A549 (cell line): ENCODE results near the gene STAU1. TPM values are rescaled to one million over a fixed set of nuclear protein-coding genes. Genes with fewer than 3 reads are reported as not detected.

Experiments
- ATAC-seq, 2 experiments: fragments of 200-7000 bp in 1 of 2; fragments of >200 bp in 1 of 2; cut with Nextera tagmentation in 1 of 2; cut with Tn5 transposase in 1 of 2; 3 replicates each; pipeline versions ENCODE4 v1.8.0 to v1.9.1; 2018 to 2020; ENCODE audit warnings: mild to moderate bottlenecking in 1 of 2, moderate library complexity in 1 of 2
- CTCF ChIA-PET: fragments of 300-600 bp; sonication (Branson Sonifier 250); formaldehyde crosslinking; extraction: SDS; loops from one replicate; lab custom pipeline; 2021; ENCODE audit warnings: antibody characterized with exemption, inconsistent platforms; lab: Yijun Ruan, JAX
- POLR2A ChIA-PET: fragments of 350-600 bp; formaldehyde crosslinking; extraction: SDS; loops from one replicate; lab custom pipeline; 2021; ENCODE audit warnings: antibody characterized with exemption, inconsistent platforms; lab: Yijun Ruan, JAX
- DNase-seq, 2 experiments: peaks; one replicate each; pipeline versions ENCODE4 v3.0.0 to v3.0.0-alpha.2; 2011 to 2016; ENCODE audit warnings: low read depth in 1 of 2, low spot score in 1 of 2
- FAIRE-seq: peaks from 2 replicates; lab custom pipeline; 2011; peaks lifted over from hg19 to GRCh38; lab: Jason Lieb, UNC
- H3K27ac ChIP-seq, 2 experiments: fragments of >200 bp; sonication (Bioruptor Twin); formaldehyde crosslinking; 3 replicates each; pipeline ENCODE4 v1.5.1; 2016 to 2017
- H3K4me1 ChIP-seq: fragments of >200 bp; sonication (Bioruptor Twin); formaldehyde crosslinking; 3 replicates; pipeline ENCODE4 v1.6.1; 2016
- H3K4me2 ChIP-seq: fragments of >200 bp; sonication (Bioruptor Twin); formaldehyde crosslinking; 3 replicates; pipeline ENCODE4 v1.6.1; 2016
- H3K4me3 ChIP-seq: fragments of >200 bp; sonication (Bioruptor Twin); formaldehyde crosslinking; 3 replicates; pipeline ENCODE4 v1.5.1; 2016
- H3K9me3 ChIP-seq: fragments of >200 bp; sonication (Bioruptor Twin); formaldehyde crosslinking; 3 replicates; pipeline ENCODE4 v1.6.1; 2016
- CBX8 ChIP-seq: fragments of 200-600 bp; sonication (generic); IDR thresholded peaks from 2 replicates; pipeline ENCODE4 v1.6.1; 2016
- CEBPB ChIP-seq, 2 experiments: fragments of >200 bp in 1 of 2; sonication (Bioruptor Twin) in 1 of 2; formaldehyde crosslinking in 1 of 2; IDR thresholded peaks; 2 replicates each; pipeline ENCODE4 v1.6.1; 2012 to 2016
- E2F6 ChIP-seq: IDR thresholded peaks from 2 replicates; pipeline ENCODE4 v1.6.1; 2012; ENCODE audit warnings: low read depth, borderline replicate concordance
- EHF ChIP-seq: fragments of 250-450 bp; sonication (Bioruptor Pico); IDR thresholded peaks from 2 replicates; pipeline ENCODE4 v1.5.0; 2020; ENCODE audit warnings: mild to moderate bottlenecking
- FOSB ChIP-seq: fragments of 250-450 bp; sonication (Bioruptor Pico); IDR thresholded peaks from 2 replicates; pipeline ENCODE4 v1.5.0; 2020; ENCODE audit warnings: mild to moderate bottlenecking, moderate library complexity
- FOSL2 ChIP-seq, 2 experiments: fragments of 450-650 bp in 1 of 2; fragments of >200 bp in 1 of 2; sonication (Bioruptor Twin) in 1 of 2; formaldehyde crosslinking; IDR thresholded peaks; 2 replicates each; pipeline versions ENCODE4 v1.5.0 to v1.6.1; 2016 to 2020; ENCODE audit warnings: mild to moderate bottlenecking in 1 of 2, moderate library complexity in 1 of 2
- HES2 ChIP-seq: fragments of >200 bp; sonication (Bioruptor Twin); formaldehyde crosslinking; IDR thresholded peaks from 2 replicates; pipeline ENCODE4 v1.6.1; 2016
- HOXB13 ChIP-seq: fragments of 250-450 bp; sonication (Bioruptor Pico); IDR thresholded peaks from 2 replicates; pipeline ENCODE4 v1.5.0; 2020; ENCODE audit warnings: low read depth, mild to moderate bottlenecking, moderate library complexity
- JUN ChIP-seq, 2 experiments: fragments of >200 bp; sonication (Bioruptor Twin); formaldehyde crosslinking; IDR thresholded peaks; 2 replicates in 1 of 2; 3 replicates in 1 of 2; pipeline ENCODE4 v1.6.1; 2016 to 2017
- JUNB ChIP-seq: fragments of >200 bp; sonication (Bioruptor Twin); formaldehyde crosslinking; IDR thresholded peaks from 2 replicates; pipeline ENCODE4 v1.6.1; 2016
- MAFK ChIP-seq: fragments of 450-650 bp; IDR thresholded peaks from 2 replicates; pipeline ENCODE4 v1.6.1; 2014; ENCODE audit not compliant: partially characterized antibody
- PBX3 ChIP-seq: IDR thresholded peaks from 2 replicates; pipeline ENCODE4 v1.6.1; 2012
- POLR2A ChIP-seq: IDR thresholded peaks from 2 replicates; pipeline ENCODE4 v1.6.1; 2012; ENCODE audit warnings: mild to moderate bottlenecking, low read length
- POLR2AphosphoS2 ChIP-seq: conservative IDR thresholded peaks from 2 replicates; pipeline ENCODE4 v1.6.1; 2012; ENCODE audit warnings: low read length, improper control_type of control experiment, inconsistent platforms
- RAD21 ChIP-seq, 2 experiments: fragments of >200 bp in 1 of 2; sonication (Bioruptor Twin) in 1 of 2; formaldehyde crosslinking in 1 of 2; IDR thresholded peaks in 1 of 2; conservative IDR thresholded peaks in 1 of 2; 2 replicates in 1 of 2; 3 replicates in 1 of 2; pipeline ENCODE4 v1.6.1; 2012 to 2018; ENCODE audit warnings: inconsistent platforms in 1 of 2
- RCOR1 ChIP-seq: fragments of 150-350 bp; IDR thresholded peaks from 2 replicates; pipeline ENCODE4 v1.6.1; 2014; ENCODE audit warnings: antibody characterized with exemption, low read length, low read depth
- SMC3 ChIP-seq: fragments of >200 bp; sonication (Bioruptor Twin); formaldehyde crosslinking; IDR thresholded peaks from 3 replicates; pipeline ENCODE4 v1.6.1; 2018; ENCODE audit warnings: inconsistent platforms
- ZC3H11A ChIP-seq: fragments of 450-650 bp; IDR thresholded peaks from 2 replicates; pipeline ENCODE4 v1.6.1; 2014; ENCODE audit warnings: antibody characterized with exemption, mild to moderate bottlenecking
- ZNF302 ChIP-seq: fragments of 250-450 bp; sonication (Bioruptor Pico); IDR thresholded peaks from 2 replicates; pipeline ENCODE4 v1.9.0; 2021; ENCODE audit warnings: inconsistent platforms, mild to moderate bottlenecking, moderate library complexity
- ZSCAN20 ChIP-seq: fragments of 250-450 bp; sonication (Bioruptor Pico); IDR thresholded peaks from 2 replicates; pipeline ENCODE4 v1.8.0; 2022; ENCODE audit warnings: mild to moderate bottlenecking, moderate library complexity
- WGBS: methylation state at CpG from one replicate; pipeline ENCODE4 v1.1.6; 2017; ENCODE audit errors: missing lambda C conversion rate; 5-methylcytosine and 5-hydroxymethylcytosine counted together
- polyA plus RNA-seq, 4 experiments: library from polyadenylated mRNA; depleted of rRNA in 3 of 4; stranded (reverse); fragments of >200 nt; fragmentation: RNase III in 1 of 4; extraction: RNeasy Plus Mini Kit Qiagen cat#74134 plus additional on column Dnase treatment in 1 of 4; gene quantifications; 2 replicates in 3 of 4; 3 replicates in 1 of 4; pipeline ENCODE4 v1.2.3, GENCODE V29; 2011 to 2017
- TF ChIP-seq, protein P1 (sequence below): fragments of 250-450 bp; sonication (Bioruptor Pico); IDR thresholded peaks from 2 replicates; pipeline ENCODE4 v1.5.0; 2020; ENCODE audit warnings: low read depth, mild to moderate bottlenecking, moderate library complexity
- TF ChIP-seq, protein P2 (sequence below): fragments of 450-650 bp; IDR thresholded peaks from 2 replicates; pipeline ENCODE4 v1.6.1; 2014; ENCODE audit warnings: antibody characterized with exemption
- TF ChIP-seq, protein P3 (sequence below): IDR thresholded peaks from 2 replicates; pipeline ENCODE4 v1.6.1; 2012
- TF ChIP-seq, protein P4 (sequence below): fragments of 250-450 bp; sonication (Bioruptor Pico); IDR thresholded peaks from 2 replicates; pipeline ENCODE4 v1.5.0; 2021; ENCODE audit warnings: mild to moderate bottlenecking, moderate library complexity, borderline replicate concordance

STAU1 gene
- polyA plus RNA-seq, 2 of the 4 experiments (the other 2 are of a cell fraction): 64.0 to 74.7 TPM

DNA sequence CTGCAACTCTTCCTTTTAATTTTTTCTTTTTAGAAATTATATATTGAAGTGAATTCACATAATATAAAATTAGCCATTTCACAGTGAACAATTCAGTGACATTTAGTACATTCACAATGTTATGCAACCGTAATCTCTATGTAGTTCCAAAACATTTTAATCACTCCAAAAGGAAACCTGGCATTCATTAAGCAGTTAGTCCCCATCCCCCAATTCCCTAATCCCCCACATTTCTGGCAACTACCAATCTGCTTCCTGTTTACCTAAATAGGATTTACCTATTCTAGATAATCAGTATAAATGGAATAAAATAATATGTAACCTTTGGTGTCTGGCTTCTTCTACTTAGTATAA is 22.6 kb upstream of the STAU1 start:
- POLR2A ChIA-PET: no interaction called here
- DNase-seq (no peak), ATAC-seq (no peak), FAIRE-seq (no peak)
- Histone ChIP-seq H3K4me3 (no peak overlapping the region), H3K4me2 (no peak overlapping the region), H3K9me3 (peaks cover 17% of the 10 kb centered on the region), H3K27ac (no peak overlapping the region), H3K4me1 (no peaks in the 10 kb centered on the region)
- CTCF ChIA-PET: interaction anchor here (1.1 to 1.9 kb wide), 2 partner anchors 10 to 78 kb away, joined by 3 to 8 read pairs; no protein-coding TSS in a partner anchor
- TF ChIP-seq FOSB (CRISPR knock-in tag) (no peak), EHF (CRISPR knock-in tag) (no peak)
- 31% methylated on average over 1 of the region's 1 CpG for WGBS

DNA sequence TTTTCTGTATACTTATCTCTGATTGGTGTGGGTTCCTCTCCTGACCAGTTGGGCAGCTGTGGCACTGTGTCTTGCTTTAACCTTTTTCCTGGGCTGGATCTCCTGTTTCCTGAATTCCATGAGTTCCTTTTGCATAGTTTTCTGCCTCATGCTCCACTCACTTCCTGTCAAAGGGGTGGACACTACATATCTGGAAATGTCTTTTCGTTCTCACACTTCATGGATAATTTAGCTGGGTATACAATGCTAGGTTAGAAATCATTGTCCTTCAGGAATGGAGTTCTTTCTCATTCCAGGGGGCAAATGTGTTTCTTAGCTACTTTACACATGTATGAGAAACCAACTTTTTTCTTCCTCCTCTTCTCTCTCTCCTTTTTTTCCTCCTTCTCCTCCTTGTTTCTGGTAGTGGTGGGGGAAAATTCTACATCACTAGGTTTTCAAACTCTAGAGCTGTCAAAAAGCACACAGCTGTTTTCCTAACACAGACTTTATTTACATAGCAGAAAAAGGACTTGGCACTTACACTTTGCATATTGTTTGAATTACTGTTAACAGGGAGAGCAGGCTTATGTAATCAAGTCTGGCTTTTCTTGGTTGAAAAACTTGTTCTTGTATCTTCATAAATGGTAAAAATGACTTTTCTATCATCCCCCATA is 22.1 kb upstream of the STAU1 start:
- no peak overlapping the region for H3K4me2 ChIP-seq
- H3K27ac ChIP-seq: no peak overlapping the region
- POLR2A ChIA-PET: no interaction called here
- DNase-seq (no peak), FAIRE-seq (no peak), ATAC-seq (no peak)
- H3K9me3 ChIP-seq: peaks cover 17% of the 10 kb centered on the region
- no peak overlapping the region for H3K4me3 ChIP-seq
- TF ChIP-seq SMC3 (no peak), E2F6 (no peak), POLR2A (no peak), POLR2AphosphoS2 (no peak), RCOR1 (no peak), CEBPB (IDR thresholded peaks at IDR 0.05) (no peak), FOSL2 (IDR thresholded peaks at IDR 0.05) (no peak), FOSL2 (CRISPR knock-in tag; IDR thresholded peaks at IDR 0.05) (no peak), ZSCAN20 (CRISPR knock-in tag) (no peak), ZNF302 (CRISPR knock-in tag) (no peak), JUNB (no peak)
- TF ChIP-seq, protein P1, sequence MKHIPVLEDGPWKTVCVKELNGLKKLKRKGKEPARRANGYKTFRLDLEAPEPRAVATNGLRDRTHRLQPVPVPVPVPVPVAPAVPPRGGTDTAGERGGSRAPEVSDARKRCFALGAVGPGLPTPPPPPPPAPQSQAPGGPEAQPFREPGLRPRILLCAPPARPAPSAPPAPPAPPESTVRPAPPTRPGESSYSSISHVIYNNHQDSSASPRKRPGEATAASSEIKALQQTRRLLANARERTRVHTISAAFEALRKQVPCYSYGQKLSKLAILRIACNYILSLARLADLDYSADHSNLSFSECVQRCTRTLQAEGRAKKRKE: no peak
- TF ChIP-seq, protein P2, sequence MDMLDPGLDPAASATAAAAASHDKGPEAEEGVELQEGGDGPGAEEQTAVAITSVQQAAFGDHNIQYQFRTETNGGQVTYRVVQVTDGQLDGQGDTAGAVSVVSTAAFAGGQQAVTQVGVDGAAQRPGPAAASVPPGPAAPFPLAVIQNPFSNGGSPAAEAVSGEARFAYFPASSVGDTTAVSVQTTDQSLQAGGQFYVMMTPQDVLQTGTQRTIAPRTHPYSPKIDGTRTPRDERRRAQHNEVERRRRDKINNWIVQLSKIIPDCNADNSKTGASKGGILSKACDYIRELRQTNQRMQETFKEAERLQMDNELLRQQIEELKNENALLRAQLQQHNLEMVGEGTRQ: no peak
- CTCF ChIA-PET: interaction anchor here (0.6 to 1.9 kb wide), 2 partner anchors 77 to 354 kb away, joined by 6 to 8 read pairs; no protein-coding TSS in a partner anchor
- H3K4me1 ChIP-seq: no peaks in the 10 kb centered on the region
- WGBS: 35% methylated on average over 1 of the region's 1 CpG

DNA sequence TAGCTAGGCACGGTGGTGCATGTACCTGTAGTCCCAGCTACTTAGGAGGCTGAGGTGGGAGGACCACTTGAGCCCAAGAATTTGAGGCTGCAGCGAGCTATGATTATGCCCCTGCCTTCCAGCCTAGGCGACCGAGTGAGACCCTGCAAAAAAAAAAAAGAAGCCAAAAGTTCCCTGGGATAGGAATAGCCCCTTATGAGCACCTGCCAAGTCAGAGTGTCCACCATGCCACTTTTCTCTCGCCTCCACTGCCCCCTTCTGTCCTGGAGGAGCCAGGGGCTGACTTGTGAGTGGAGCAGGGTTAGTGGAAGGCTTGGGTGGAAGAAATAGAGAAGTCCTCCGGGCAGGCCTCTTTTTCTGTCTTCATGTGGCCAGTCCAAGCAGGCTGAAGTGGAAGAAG is 18.9 kb upstream of the STAU1 start:
- Histone ChIP-seq H3K4me2 (no peak overlapping the region), H3K4me1 (no peaks in the 10 kb centered on the region), H3K4me3 (no peak overlapping the region), H3K27ac (no peak overlapping the region), H3K9me3 (peaks cover 17% of the 10 kb centered on the region)
- POLR2A ChIA-PET: no interaction called here
- CTCF ChIA-PET: interaction anchor here (0.7 to 3.6 kb wide), 5 partner anchors 8 to 74 kb away, joined by 3 to 31 read pairs (median 4); no protein-coding TSS in a partner anchor
- WGBS: 83% methylated on average over 6 of the region's 6 CpGs
- FAIRE-seq (no peak), DNase-seq (peak in 1 of 2 experiments; percentile 54), ATAC-seq (peak; percentile 47 to 73; a peak in 4 of 6 replicates)
- TF ChIP-seq, protein P3, sequence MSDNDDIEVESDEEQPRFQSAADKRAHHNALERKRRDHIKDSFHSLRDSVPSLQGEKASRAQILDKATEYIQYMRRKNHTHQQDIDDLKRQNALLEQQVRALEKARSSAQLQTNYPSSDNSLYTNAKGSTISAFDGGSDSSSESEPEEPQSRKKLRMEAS: no peak
- TF ChIP-seq HOXB13 (CRISPR knock-in tag): no peak
- TF ChIP-seq, protein P4, sequence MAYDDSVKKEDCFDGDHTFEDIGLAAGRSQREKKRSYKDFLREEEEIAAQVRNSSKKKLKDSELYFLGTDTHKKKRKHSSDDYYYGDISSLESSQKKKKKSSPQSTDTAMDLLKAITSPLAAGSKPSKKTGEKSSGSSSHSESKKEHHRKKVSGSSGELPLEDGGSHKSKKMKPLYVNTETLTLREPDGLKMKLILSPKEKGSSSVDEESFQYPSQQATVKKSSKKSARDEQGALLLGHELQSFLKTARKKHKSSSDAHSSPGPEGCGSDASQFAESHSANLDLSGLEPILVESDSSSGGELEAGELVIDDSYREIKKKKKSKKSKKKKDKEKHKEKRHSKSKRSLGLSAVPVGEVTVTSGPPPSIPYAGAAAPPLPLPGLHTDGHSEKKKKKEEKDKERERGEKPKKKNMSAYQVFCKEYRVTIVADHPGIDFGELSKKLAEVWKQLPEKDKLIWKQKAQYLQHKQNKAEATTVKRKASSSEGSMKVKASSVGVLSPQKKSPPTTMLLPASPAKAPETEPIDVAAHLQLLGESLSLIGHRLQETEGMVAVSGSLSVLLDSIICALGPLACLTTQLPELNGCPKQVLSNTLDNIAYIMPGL: no peak
- no peak for TF ChIP-seq JUN (IDR thresholded peaks at IDR 0.05)
- no peak for TF ChIP-seq MAFK
- TF ChIP-seq SMC3: no peak
- TF ChIP-seq ZNF302 (CRISPR knock-in tag): no peak
- TF ChIP-seq RAD21 (conservative IDR thresholded peaks at IDR 0.05 in 1 of 2, IDR thresholded peaks at IDR 0.05 in 1 of 2): no peak
- TF ChIP-seq JUNB: no peak
- no peak for TF ChIP-seq CBX8
- TF ChIP-seq, protein P1: no peak
- TF ChIP-seq PBX3: no peak
- TF ChIP-seq HES2: no peak
- no peak for TF ChIP-seq ZSCAN20 (CRISPR knock-in tag)
- TF ChIP-seq ZC3H11A: no peak
